ENCODE data around the gene ZNF414. TPM values are rescaled to one million over a fixed set of nuclear protein-coding genes. Genes with fewer than 3 reads are reported as not detected.

ZNF414 gene
- total and polyA plus RNA-seq, 2 experiments from 2014 or later, result 27.4 to 45.0 TPM

- H3F3A ChIP-seq (replicated peaks; ENCODE audit: low read depth), result peaks cover 65% of the 10 kb centered on the region
- no peak overlapping the region for H2AFZ ChIP-seq
- H3K36me3 Mint-ChIP-seq (ENCODE audit: low read depth), result peaks cover 90% of the 10 kb centered on the region
- DNase-seq (ENCODE audit: low spot score) (no peak), ATAC-seq (no peak)
- no peak overlapping the region for H3K4me2 ChIP-seq
- TF ChIP-seq EZH2phosphoT487 (IDR thresholded peaks at IDR 0.05; ENCODE audit: unreplicated experiment) (no peak), CTCF (conservative IDR thresholded peaks at IDR 0.05; ENCODE audit: low read depth in 2 of 2) (no peak), ZNF331 (CRISPR knock-in tag; IDR thresholded peaks at IDR 0.05; ENCODE audit: low read depth) (no peak), ETS1 (IDR thresholded peaks at IDR 0.05) (no peak), EZH2 (IDR thresholded peaks at IDR 0.05; ENCODE audit: low read depth, unreplicated experiment) (no peak), POLR2AphosphoS5 (IDR thresholded peaks at IDR 0.05; ENCODE audit: low read depth) (no peak), NANOG (IDR thresholded peaks at IDR 0.05; ENCODE audit: borderline replicate concordance) (no peak), ZNF462 (CRISPR knock-in tag; IDR thresholded peaks at IDR 0.05) (no peak), JUNB (IDR thresholded peaks at IDR 0.05; ENCODE audit: unreplicated experiment) (no peak), CREB1 (CRISPR knock-in tag; IDR thresholded peaks at IDR 0.05; ENCODE audit: low read depth) (no peak), ZNF114 (CRISPR knock-in tag; IDR thresholded peaks at IDR 0.05) (no peak), STAT1 (IDR thresholded peaks at IDR 0.05; ENCODE audit: unreplicated experiment) (no peak), REST (IDR thresholded peaks at IDR 0.05; ENCODE audit: unreplicated experiment) (no peak)
- H3K9me2 ChIP-seq (ENCODE audit: insufficient read depth), result no peaks in the 10 kb centered on the region
- H3K4me1 ChIP-seq (ENCODE audit: insufficient read depth), result no peaks in the 10 kb centered on the region
- peaks cover 20% of the 10 kb centered on the region for H3K4me1 Mint-ChIP-seq
- H3K4me3 Mint-ChIP-seq, result no peak overlapping the region; the same call in 2 of the 3 replicates
- H3K9me3 Mint-ChIP-seq, result no peaks in the 10 kb centered on the region; the same call in 2 of the 3 replicates
- no peak overlapping the region for H3K4me3 ChIP-seq
- peaks cover 64% of the 10 kb centered on the region for H4K20me1 ChIP-seq (replicated peaks; ENCODE audit: insufficient read depth)
- peaks cover 20% of the 10 kb centered on the region for H3K27me3 Mint-ChIP-seq (ENCODE audit: insufficient read depth, low read depth, poor library complexity)
- H3K27ac ChIP-seq (ENCODE audit: low read depth), result peak overlapping the region; percentile 26; the same call in 1 of the 2 replicates
- H3K27ac Mint-ChIP-seq, result no peak overlapping the region; the same call in 1 of the 2 replicates
- H3K27me3 ChIP-seq (ENCODE audit: insufficient read depth), result no peaks in the 10 kb centered on the region
- H3K36me3 ChIP-seq (ENCODE audit: insufficient read depth), result peaks cover 60% of the 10 kb centered on the region
- H3K79me2 ChIP-seq (replicated peaks; ENCODE audit: insufficient read depth), result peaks cover 75% of the 10 kb centered on the region
These were observed 31.3 kb downstream of the ZNF414 start for GRCh38 chr19:8482696-8483095.
